GM19240 (cell line): Measurements from ENCODE around the gene PIP5K1B.

Experiments used
- DNase-seq: peaks from one replicate; pipeline ENCODE4 v3.0.0; 2011; ENCODE audit warnings: low spot score; ENCODE audit not compliant: insufficient read length

The PIP5K1B gene

GRCh38 chr9:68808338-68808890 is 103.4 kb downstream of the PIP5K1B start:
- DNase-seq, result no peak

GRCh38 chr9:68817079-68817875 is 112.2 kb downstream of the PIP5K1B start:
- no peak for DNase-seq

- no peak for DNase-seq
Observed at GRCh38 chr9:68819065-68819464, 114.0 kb downstream of the PIP5K1B start.

GRCh38 chr9:68821911-68822310 is 116.9 kb downstream of the PIP5K1B start:
- no peak for DNase-seq

- DNase-seq, result no peak
Observed at GRCh38 chr9:68822596-68823165, 117.6 kb downstream of the PIP5K1B start.

GRCh38 chr9:68825762-68826472 is 120.9 kb downstream of the PIP5K1B start:
- DNase-seq, result no peak

GRCh38 chr9:68827837-68828744 is 123.1 kb downstream of the PIP5K1B start:
- no peak for DNase-seq

GRCh38 chr9:68832101-68832500 is 127.1 kb downstream of the PIP5K1B start:
- DNase-seq, result no peak

GRCh38 chr9:68832861-68833518 is 128.0 kb downstream of the PIP5K1B start:
- DNase-seq, result no peak

GRCh38 chr9:68834931-68835520 is 130.0 kb downstream of the PIP5K1B start:
- no peak for DNase-seq

- DNase-seq, result no peak
Observed at GRCh38 chr9:68836788-68837187, 131.7 kb downstream of the PIP5K1B start.

GRCh38 chr9:68838245-68838644 is 133.2 kb downstream of the PIP5K1B start:
- no peak for DNase-seq

GRCh38 chr9:68841276-68842052 is 136.4 kb downstream of the PIP5K1B start:
- DNase-seq, result no peak

GRCh38 chr9:68842568-68842967 is 137.5 kb downstream of the PIP5K1B start:
- no peak for DNase-seq

GRCh38 chr9:68843239-68843638 is 138.2 kb downstream of the PIP5K1B start:
- no peak for DNase-seq

GRCh38 chr9:68844157-68844556 is 139.1 kb downstream of the PIP5K1B start:
- DNase-seq, result no peak

- peak; percentile 23 for DNase-seq
Observed at GRCh38 chr9:68844631-68845612, 139.9 kb downstream of the PIP5K1B start.

- no peak for DNase-seq
Observed at GRCh38 chr9:68847765-68848164, 142.7 kb downstream of the PIP5K1B start.
